CD4-positive, alpha-beta T cell treated with Interleukin-6 for 4 hours (primary cell): ENCODE measurements around the gene SETD7.

Experiments used
- DNase-seq: peaks from one replicate; pipeline ENCODE4 v3.0.0-alpha.2; 2020; ENCODE audit warnings: mixed read lengths

Gene SETD7

GRCh38 chr4:139556071-139556723, at the start of gene SETD7:
SETD7 (minus strand) TSS chr4:139556219; CDS start chr4:139556137, 82 bp downstream.
- DNase-seq, result peak; percentile 62

- DNase-seq, result no peak
These were observed 49.5 kb upstream of the SETD7 start for GRCh38 chr4:139605516-139605915.

GRCh38 chr4:139603576-139604410, 47.8 kb upstream of the SETD7 start:
- peak; percentile 45 for DNase-seq

GRCh38 chr4:139602776-139603360, 46.8 kb upstream of the SETD7 start:
- DNase-seq, result no peak

DNA sequence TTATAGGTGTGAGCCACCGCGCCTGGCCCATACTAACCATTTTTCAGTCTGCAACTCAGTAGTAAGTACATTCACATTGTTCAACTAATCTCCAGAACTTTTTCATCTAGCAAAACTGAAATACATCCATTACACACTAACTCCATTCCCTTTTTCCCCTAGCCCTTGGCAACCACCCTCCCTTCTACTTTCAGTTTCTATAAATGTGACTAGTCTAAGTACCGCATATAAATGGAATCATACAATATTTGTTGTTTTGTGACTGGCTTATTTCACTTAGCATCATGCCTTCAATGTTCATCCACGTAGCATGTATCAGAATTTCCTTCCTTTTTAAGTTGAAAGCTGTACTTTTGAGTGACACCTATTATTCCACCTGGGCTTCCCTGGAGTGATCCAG, 44.6 kb upstream of the SETD7 start:
- no peak for DNase-seq

DNA sequence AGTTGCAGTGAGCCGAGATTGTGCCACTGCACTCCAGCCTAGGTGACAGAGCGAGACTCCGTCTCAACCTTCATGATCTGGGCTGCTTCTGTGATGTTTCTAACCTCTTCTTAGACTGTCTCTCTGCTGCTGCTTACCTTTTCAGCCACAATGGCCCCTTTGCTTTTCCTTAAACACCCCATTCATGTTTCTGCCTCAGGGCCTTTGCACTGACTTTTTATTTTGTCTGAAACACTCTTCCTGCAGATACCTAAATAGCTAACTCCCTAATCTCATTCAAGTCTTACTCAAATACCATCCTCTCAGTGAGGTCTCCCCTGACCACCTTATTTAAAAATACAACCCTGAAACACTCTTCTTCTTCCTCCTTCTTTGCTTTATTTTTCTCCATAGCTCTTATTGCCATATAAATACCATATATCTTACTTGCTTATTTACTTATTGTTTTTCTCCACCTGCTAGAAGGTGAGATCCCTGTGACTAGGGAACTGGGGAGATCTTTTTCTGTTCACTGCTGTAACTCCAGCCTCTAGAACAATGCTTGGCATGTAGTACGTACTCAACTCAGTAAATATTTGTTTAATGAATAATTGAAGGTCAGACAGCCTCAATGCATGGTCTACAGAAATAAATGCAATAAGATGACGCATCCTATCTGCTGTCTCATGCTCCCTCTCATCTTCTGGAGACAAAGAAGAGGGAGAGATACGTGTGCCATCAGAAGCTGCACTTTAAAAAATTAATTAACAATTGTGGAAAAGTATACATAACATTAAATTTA, 43.8 kb upstream of the SETD7 start:
- no peak for DNase-seq

GRCh38 chr4:139599076-139599475, 43.1 kb upstream of the SETD7 start:
- no peak for DNase-seq

GRCh38 chr4:139596684-139597279, 40.8 kb upstream of the SETD7 start:
- no peak for DNase-seq

DNA sequence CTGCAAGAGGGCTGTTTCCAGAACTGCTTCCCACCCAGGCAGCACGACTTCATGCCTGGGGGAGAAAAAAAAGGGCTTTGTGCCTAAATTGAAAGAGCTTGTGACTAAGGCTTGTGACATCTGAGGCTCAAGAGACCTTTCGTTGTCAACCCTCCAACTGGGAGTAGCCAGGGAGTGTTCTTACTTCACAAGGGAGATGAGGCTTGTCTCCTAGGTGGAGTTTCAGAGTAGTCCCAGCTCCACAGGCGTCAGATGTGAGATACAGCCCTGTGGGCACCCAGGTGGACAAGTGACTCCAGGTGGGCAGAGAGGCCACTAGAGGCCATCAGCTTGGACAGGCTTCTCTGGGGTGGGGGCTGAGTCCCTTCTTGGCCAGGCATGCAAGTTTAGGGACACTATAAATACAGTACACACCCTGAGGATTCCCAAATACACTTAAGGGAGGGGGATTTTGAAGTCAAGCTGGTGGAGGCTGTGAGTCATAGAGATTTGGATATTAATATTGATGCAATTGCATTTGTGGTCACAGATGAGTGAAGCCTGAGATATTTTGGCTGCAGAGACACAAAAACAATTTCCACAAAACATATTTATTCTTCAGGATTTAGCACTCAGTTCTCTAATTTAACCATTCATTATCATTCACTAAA, 40.1 kb upstream of the SETD7 start:
- DNase-seq, result no peak

DNA sequence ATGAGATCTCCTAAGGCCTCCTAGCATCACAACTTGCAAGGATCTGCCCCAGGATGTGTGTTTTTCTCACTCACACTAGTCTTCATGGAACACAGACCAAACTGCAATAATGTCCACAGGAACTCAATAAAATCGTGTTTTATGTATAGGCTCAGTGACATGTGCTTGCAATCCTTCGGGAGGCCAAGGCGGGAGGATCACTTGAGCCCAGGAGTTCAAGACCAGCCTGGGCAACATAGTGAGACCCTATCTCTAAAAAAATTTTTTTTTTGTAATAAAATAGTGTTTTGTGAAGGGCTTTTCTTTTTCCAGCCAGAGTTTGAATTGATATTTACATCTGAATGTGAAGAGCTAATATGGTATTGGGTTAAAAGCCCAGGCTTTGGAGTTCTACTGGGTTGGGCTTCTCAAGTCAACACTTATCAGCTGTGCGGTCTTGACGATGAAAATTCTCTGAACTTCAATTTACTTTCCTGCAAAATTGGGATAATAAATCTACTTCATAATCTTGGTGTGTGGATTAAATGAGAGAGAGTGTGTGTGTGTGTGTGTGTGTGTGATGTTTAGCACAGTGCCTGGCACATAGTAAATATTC, 38.7 kb upstream of the SETD7 start:
- DNase-seq, result no peak

GRCh38 chr4:139593091-139593564, 37.1 kb upstream of the SETD7 start:
- no peak for DNase-seq

GRCh38 chr4:139589336-139590018, 33.5 kb upstream of the SETD7 start:
- no peak for DNase-seq

- DNase-seq, result no peak
These were observed 31.4 kb upstream of the SETD7 start for GRCh38 chr4:139587446-139587845.

- DNase-seq, result no peak
These were observed 29.5 kb upstream of the SETD7 start for GRCh38 chr4:139585473-139585872.

GRCh38 chr4:139584784-139585183, 28.8 kb upstream of the SETD7 start:
- DNase-seq, result no peak

DNA sequence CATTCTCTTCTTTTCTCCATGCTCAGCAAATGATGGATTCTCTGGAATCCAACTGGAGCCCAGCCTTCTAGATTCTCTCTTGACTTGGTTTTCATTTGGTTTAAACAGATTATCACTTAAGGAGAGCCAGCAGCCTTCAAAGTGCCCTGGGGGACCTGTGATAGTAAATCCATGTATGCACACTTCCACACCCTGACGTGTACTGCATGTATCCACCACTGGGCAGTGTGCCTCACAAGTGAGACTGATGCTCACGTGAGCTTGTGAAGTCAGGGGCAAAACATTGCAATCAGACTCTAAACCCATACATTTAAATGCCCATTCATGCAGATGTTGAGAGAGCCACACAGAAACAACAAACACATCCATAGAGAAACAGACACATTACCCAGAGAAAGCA, 28.0 kb upstream of the SETD7 start:
- DNase-seq, result no peak

- no peak for DNase-seq
These were observed 26.0 kb upstream of the SETD7 start for GRCh38 chr4:139582044-139582443.

DNA sequence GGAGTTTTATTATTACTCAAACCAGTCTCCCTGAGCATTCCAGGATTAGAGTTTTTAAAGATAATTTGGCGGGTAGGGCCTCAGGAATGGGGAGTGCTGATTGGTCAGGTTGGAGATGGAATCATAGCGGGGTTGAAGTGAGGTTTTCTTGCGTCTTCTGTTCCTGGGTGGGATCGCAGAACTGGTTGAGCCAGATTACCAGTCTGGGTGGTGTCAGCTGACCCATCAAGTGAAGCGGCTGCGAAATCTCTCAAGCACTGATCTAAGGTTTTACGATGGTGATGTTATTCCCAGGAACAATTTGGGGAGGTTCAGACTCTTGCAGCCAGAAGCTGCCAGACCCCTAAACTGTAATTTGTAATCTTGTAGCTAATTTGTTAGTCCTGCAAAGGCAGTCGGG, 25.1 kb upstream of the SETD7 start:
- DNase-seq, result no peak

GRCh38 chr4:139576219-139576618, 20.2 kb upstream of the SETD7 start:
- no peak for DNase-seq

DNA sequence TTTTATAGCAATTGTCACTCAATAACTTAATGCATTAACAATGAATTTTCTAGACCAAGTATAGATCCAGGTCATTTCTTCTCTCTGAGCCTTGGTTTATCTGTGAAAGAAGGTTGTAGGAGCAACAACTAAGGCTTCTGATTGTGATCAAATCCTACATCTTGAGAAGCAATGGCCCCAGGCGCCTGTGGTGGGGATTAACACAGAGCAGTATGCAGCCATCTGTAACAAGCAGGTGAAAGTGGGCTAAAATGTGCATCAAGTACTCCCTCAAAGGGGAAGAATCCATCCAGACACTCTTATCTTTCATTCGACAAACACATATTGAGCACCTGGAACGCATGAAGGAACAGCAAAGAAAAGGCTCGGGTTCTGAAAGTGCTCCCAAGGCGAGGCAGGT, 19.1 kb upstream of the SETD7 start:
- no peak for DNase-seq

DNA sequence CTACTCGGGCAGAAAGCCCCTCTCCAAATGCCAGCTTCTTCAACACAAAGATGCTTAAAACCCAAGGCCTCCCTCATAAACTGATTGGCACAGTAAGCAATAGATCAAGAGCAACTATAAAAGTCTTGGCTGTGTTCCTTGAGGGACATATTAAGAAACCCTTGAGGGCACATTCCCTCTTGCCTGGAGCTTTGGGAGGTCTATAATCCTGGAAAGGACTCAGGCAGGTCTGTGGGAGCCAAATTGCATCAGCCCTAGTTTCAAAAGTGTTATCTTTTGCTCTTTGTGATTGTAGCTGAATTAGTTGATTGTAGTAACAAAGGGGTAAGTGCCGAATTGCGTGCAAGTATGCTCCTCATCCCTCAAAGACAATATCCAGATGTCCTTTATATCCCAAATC, 18.6 kb upstream of the SETD7 start:
- DNase-seq, result no peak
